Fibroblast of the aortic adventitia (primary cell): ENCODE data around the gene ITGAD. TPM values are rescaled to one million over a fixed set of nuclear protein-coding genes. Genes with fewer than 3 reads are reported as not detected.
"Not testable (repeated sequence)": the region's sequence is repeated elsewhere in the genome, so short reads cannot be mapped to it uniquely, and the experiment has no call there.

ENCODE experiments used
- DNase-seq: peaks from one replicate; pipeline ENCODE4 v3.0.0-alpha.2; 2010; ENCODE audit warnings: low read depth
- H3K4me3 ChIP-seq: 2 replicates; pipeline ENCODE4 v1.5.1; 2011; ENCODE audit warnings: low read depth, mild to moderate bottlenecking, control low read depth, low read length, moderate library complexity
- total RNA-seq: library from RNA; depleted of rRNA; stranded (reverse); fragments of >200 nt; gene quantifications from 2 replicates; pipeline ENCODE4 v1.2.3, GENCODE V29; 2012; ENCODE audit warnings: low replicate concordance
- TF ChIP-seq, protein P1 (sequence below): IDR thresholded peaks from 2 replicates; pipeline ENCODE4 v1.5.1; 2011; ENCODE audit warnings: mild to moderate bottlenecking, low read length, control low read depth, inconsistent platforms; ENCODE audit not compliant: insufficient read depth

The ITGAD gene
- total RNA-seq, 1 donor = not detected

GRCh38 chr16:31411024-31411844 is 18.1 kb downstream of the ITGAD start:
- H3K4me3 ChIP-seq = no peak overlapping the region
- TF ChIP-seq, protein P1, sequence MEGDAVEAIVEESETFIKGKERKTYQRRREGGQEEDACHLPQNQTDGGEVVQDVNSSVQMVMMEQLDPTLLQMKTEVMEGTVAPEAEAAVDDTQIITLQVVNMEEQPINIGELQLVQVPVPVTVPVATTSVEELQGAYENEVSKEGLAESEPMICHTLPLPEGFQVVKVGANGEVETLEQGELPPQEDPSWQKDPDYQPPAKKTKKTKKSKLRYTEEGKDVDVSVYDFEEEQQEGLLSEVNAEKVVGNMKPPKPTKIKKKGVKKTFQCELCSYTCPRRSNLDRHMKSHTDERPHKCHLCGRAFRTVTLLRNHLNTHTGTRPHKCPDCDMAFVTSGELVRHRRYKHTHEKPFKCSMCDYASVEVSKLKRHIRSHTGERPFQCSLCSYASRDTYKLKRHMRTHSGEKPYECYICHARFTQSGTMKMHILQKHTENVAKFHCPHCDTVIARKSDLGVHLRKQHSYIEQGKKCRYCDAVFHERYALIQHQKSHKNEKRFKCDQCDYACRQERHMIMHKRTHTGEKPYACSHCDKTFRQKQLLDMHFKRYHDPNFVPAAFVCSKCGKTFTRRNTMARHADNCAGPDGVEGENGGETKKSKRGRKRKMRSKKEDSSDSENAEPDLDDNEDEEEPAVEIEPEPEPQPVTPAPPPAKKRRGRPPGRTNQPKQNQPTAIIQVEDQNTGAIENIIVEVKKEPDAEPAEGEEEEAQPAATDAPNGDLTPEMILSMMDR = no peak
- DNase-seq = no peak

DNA sequence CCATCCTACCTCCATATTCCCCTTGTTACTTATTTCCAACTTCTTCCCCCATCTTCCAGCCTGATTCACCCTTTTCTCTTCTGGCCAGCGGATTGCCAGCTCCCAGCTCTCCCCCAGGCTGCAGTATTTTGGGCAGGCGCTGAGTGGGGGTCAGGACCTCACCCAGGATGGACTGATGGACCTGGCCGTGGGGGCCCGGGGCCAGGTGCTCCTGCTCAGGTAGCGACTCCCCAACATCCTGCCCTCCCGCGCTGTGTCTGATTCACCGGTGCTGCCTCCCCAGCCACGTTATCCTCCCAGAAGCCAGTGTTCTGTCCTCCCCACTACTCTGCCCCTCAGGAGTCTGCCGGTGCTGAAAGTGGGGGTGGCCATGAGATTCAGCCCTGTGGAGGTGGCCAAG is 19.6 kb downstream of the ITGAD start:
- TF ChIP-seq, protein P1 = no peak
- H3K4me3 ChIP-seq = no peak overlapping the region
- no peak for DNase-seq

GRCh38 chr16:31413381-31413780 is 20.2 kb downstream of the ITGAD start:
- TF ChIP-seq, protein P1 = no peak
- H3K4me3 ChIP-seq = no peak overlapping the region
- DNase-seq = no peak

GRCh38 chr16:31413943-31414342 is 20.8 kb downstream of the ITGAD start:
- no peak overlapping the region for H3K4me3 ChIP-seq
- no peak for DNase-seq
- TF ChIP-seq, protein P1 = no peak

DNA sequence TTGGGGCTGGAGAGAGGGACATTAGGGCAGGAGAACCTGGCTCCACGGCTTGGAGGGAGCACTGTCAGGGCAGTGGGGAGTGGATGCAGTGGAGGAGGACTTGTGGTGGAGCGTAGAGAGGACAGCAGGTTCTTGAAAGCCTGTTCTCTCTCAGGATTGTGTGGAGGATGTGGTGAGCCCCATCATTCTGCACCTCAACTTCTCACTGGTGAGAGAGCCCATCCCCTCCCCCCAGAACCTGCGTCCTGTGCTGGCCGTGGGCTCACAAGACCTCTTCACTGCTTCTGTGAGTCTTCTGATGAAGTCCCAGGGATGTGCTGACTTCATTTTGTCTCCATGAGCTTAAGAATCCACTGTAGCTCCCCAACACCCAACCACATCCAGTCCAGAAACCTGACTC is 21.6 kb downstream of the ITGAD start:
- TF ChIP-seq, protein P1 = no peak
- H3K4me3 ChIP-seq = no peak overlapping the region
- DNase-seq = no peak

DNA sequence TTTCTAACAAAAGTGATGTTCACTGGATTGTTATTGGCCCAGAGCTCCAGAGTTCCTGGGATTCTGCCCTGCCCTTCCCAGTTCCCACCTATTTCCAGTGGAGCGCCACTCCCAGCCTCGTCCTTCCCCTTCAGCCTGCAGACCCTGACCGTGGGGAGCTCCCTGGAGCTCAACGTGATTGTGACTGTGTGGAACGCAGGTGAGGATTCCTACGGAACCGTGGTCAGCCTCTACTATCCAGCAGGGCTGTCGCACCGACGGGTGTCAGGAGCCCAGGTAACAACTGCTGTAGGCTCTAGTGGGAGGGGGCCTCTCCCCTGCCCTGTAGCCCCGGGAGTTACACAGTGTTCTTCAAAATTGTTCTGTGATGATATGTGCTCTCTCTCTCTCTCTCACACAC is 23.2 kb downstream of the ITGAD start:
- H3K4me3 ChIP-seq = no peak overlapping the region
- DNase-seq = no peak
- TF ChIP-seq, protein P1 = no peak

DNA sequence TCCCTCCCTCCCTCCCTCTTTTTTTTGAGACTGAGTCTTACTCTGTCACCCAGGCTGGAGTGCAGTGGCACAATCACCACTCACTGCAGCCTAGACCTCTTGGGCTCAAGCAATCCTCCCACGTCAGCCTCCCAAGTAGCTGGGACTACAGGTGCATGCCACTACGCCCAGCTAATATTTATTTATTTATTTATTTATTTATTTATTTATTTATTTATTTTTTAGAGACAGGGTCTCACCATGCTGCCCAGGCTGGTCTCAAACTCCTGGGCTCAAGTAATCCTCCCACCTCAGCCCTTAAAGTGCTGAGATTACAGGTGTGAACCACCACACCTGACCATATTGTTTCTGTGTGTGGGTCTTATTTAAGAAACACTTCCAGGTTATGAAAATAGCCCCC is 23.9 kb downstream of the ITGAD start:
- DNase-seq, H3K4me3 ChIP-seq: not testable (repeated sequence)
